Lung (tissue), 12 donors: ENCODE results near the gene STAT5A. TPM values are rescaled to one million over a fixed set of nuclear protein-coding genes. Genes with fewer than 3 reads are reported as not detected.

ENCODE experiments used
- ATAC-seq: fragments of 200-7000 bp; cut with Tn5 transposase; one replicate; pipeline ENCODE4 v1.9.1; 2020; ENCODE audit warnings: moderate number of reproducible peaks; ENCODE audit not compliant: insufficient read depth, low FRiP score
- DNase-seq, 3 donors: peaks; one replicate each; pipeline ENCODE4 v3.0.0-alpha.2; 2013 to 2017
- H3K27ac ChIP-seq, 2 donors: one replicate each; pipeline ENCODE4 v1.5.1; 2013; ENCODE audit warnings: mild to moderate bottlenecking in 2 of 2, moderate library complexity in 2 of 2, control low read depth in 1 of 2, inconsistent platforms in 1 of 2, low read depth in 1 of 2, low read length in 1 of 2
- H3K27me3 ChIP-seq, 3 donors: one replicate each; pipeline ENCODE4 v1.5.1; 2013; ENCODE audit warnings: low read length in 2 of 3; ENCODE audit not compliant: control insufficient read depth in 3 of 3, insufficient read depth in 3 of 3
- H3K36me3 ChIP-seq, 4 donors: one replicate each; pipeline ENCODE4 v1.5.1; 2013; ENCODE audit warnings: low read length in 4 of 4, mild to moderate bottlenecking in 1 of 4, moderate library complexity in 1 of 4; ENCODE audit not compliant: control insufficient read depth in 4 of 4, insufficient read depth in 4 of 4
- H3K4me1 ChIP-seq, 5 donors: one replicate each; pipeline ENCODE4 v1.5.1; 2013; ENCODE audit warnings: low read length in 5 of 5, mild to moderate bottlenecking in 2 of 5, moderate library complexity in 1 of 5; ENCODE audit not compliant: control insufficient read depth in 5 of 5, insufficient read depth in 5 of 5
- H3K4me3 ChIP-seq: one replicate; pipeline ENCODE4 v1.5.1; 2013; ENCODE audit warnings: mild to moderate bottlenecking, control low read depth, moderate library complexity
- H3K9ac ChIP-seq, 2 donors: one replicate each; pipeline ENCODE4 v1.5.1; 2013; ENCODE audit warnings: low read length in 2 of 2, control low read depth in 1 of 2; ENCODE audit not compliant: insufficient read depth in 1 of 2
- H3K9me3 ChIP-seq, 4 donors: one replicate each; pipeline ENCODE4 v1.5.1; 2013; ENCODE audit warnings: low read length in 3 of 4, mild to moderate bottlenecking in 1 of 4, moderate library complexity in 1 of 4; ENCODE audit not compliant: control insufficient read depth in 4 of 4, insufficient read depth in 3 of 4
- CTCF ChIP-seq: IDR thresholded peaks from 2 replicates; pipeline ENCODE4 v1.5.1; 2012; ENCODE audit warnings: mild to moderate bottlenecking; ENCODE audit errors: control extremely low read depth, extremely low read depth
- WGBS, 2 donors: extraction: QIAGEN DNeasy Blood & Tissue Kit; methylation state at CpG; one replicate each; pipeline ENCODE4 v1.1.7; 2013; 5-methylcytosine and 5-hydroxymethylcytosine counted together
- polyA plus RNA-seq, 2 donors: library from polyadenylated mRNA; stranded (reverse); fragments of 200-250 nt; gene quantifications; one replicate each; pipeline ENCODE4 v1.2.1, GENCODE V29; 2013
- total RNA-seq, 2 donors: library from RNA; depleted of rRNA in 1 of 2; stranded (reverse); fragments of >200 nt in 1 of 2; gene quantifications; one replicate each; pipeline ENCODE4 v1.2.1, GENCODE V29; 2014 to 2021
- donor health status: control.
- donor health status: control.
- donor health status: Bipolar disorder and iron deficiency.
- donor health status: healthy.
- donor health status: DM: yes; HTN: yes; CAD: no.

Gene STAT5A
- total and polyA plus RNA-seq, 4 donors: 16.4 to 52.0 (median 31.8) TPM

GRCh38 chr17:42284024-42284369 lies 4.3 kb upstream of the STAT5A start:
- Histone ChIP-seq H3K9me3 (no peaks in the 10 kb centered on the region), H3K4me3 (no peak overlapping the region), H3K36me3 (no peaks in the 10 kb centered on the region), H3K27ac (no peak overlapping the region), H3K9ac (no peak overlapping the region), H3K4me1 (peaks cover 0 to 15% (median 10%) of the 10 kb centered on the region in 5 donors), H3K27me3 (peaks cover 0 to 3% (median 0%) of the 10 kb centered on the region in 3 donors)
- TF ChIP-seq CTCF: no peak
- 91 to 96% methylated on average over 5 of the region's 5 CpGs for WGBS, 2 donors
- ATAC-seq (no peak), DNase-seq (no peak)

GRCh38 chr17:42284566-42284965 lies 3.7 kb upstream of the STAT5A start:
- no peak overlapping the region for H3K9ac ChIP-seq
- no peak for TF ChIP-seq CTCF
- H3K36me3 ChIP-seq: no peaks in the 10 kb centered on the region
- peaks cover 0 to 3% (median 0%) of the 10 kb centered on the region in 3 donors for H3K27me3 ChIP-seq
- peaks cover 0 to 17% (median 10%) of the 10 kb centered on the region in 5 donors for H3K4me1 ChIP-seq
- WGBS, 2 donors: 96 to 97% methylated on average over 7 of the region's 7 CpGs
- no peak overlapping the region for H3K4me3 ChIP-seq
- no peaks in the 10 kb centered on the region for H3K9me3 ChIP-seq
- no peak overlapping the region for H3K27ac ChIP-seq
- no peak for ATAC-seq
- no peak for DNase-seq

GRCh38 chr17:42285346-42286050 lies 2.8 kb upstream of the STAT5A start:
- Histone ChIP-seq H3K4me3 (no peak overlapping the region), H3K27me3 (peaks cover 0 to 3% (median 0%) of the 10 kb centered on the region in 3 donors), H3K4me1 (peaks cover 0 to 20% (median 10%) of the 10 kb centered on the region in 5 donors), H3K9me3 (no peaks in the 10 kb centered on the region), H3K9ac (no peak overlapping the region), H3K27ac (no peak overlapping the region), H3K36me3 (no peaks in the 10 kb centered on the region)
- TF ChIP-seq CTCF: no peak
- DNase-seq: no peak
- 94 to 96% methylated on average over 9 to 11 of the region's 11 CpGs for WGBS, 2 donors
- no peak for ATAC-seq
